Measurements from ENCODE around the gene IMMP2L.

IMMP2L gene

GRCh38 chr7:111049971-111050680 lies 512.2 kb downstream of the IMMP2L start:
- TF ChIP-seq CTCF (IDR thresholded peaks at IDR 0.05; ENCODE audit: insufficient read depth, low read depth, low read length, missing control alignments), result no peak
- no peak overlapping the region for H3K4me3 ChIP-seq (ENCODE audit: low read depth, low read length)
- DNase-seq (ENCODE audit: low read depth), result no peak

- no peak for TF ChIP-seq CTCF (IDR thresholded peaks at IDR 0.05; ENCODE audit: insufficient read depth, low read depth, low read length, missing control alignments)
- H3K4me3 ChIP-seq (ENCODE audit: low read depth, low read length), result no peak overlapping the region
- DNase-seq (ENCODE audit: low read depth), result no peak
These were observed 514.7 kb downstream of the IMMP2L start for GRCh38 chr7:111047595-111047994.

GRCh38 chr7:111045449-111045848 lies 516.8 kb downstream of the IMMP2L start:
- H3K4me3 ChIP-seq (ENCODE audit: low read depth, low read length), result no peak overlapping the region
- no peak for TF ChIP-seq CTCF (IDR thresholded peaks at IDR 0.05; ENCODE audit: insufficient read depth, low read depth, low read length, missing control alignments)
- no peak for DNase-seq (ENCODE audit: low read depth)

GRCh38 chr7:111043561-111043960 lies 518.7 kb downstream of the IMMP2L start:
- TF ChIP-seq CTCF (IDR thresholded peaks at IDR 0.05; ENCODE audit: insufficient read depth, low read depth, low read length, missing control alignments), result no peak
- H3K4me3 ChIP-seq (ENCODE audit: low read depth, low read length), result no peak overlapping the region
- DNase-seq (ENCODE audit: low read depth), result no peak

- no peak overlapping the region for H3K4me3 ChIP-seq (ENCODE audit: low read depth, low read length)
- TF ChIP-seq CTCF (IDR thresholded peaks at IDR 0.05; ENCODE audit: insufficient read depth, low read depth, low read length, missing control alignments), result no peak
- no peak for DNase-seq (ENCODE audit: low read depth)
These were observed 519.5 kb downstream of the IMMP2L start for GRCh38 chr7:111042842-111043241.

GRCh38 chr7:111041577-111041976 lies 520.7 kb downstream of the IMMP2L start:
- no peak for DNase-seq (ENCODE audit: low read depth)
- TF ChIP-seq CTCF (IDR thresholded peaks at IDR 0.05; ENCODE audit: insufficient read depth, low read depth, low read length, missing control alignments), result no peak
- H3K4me3 ChIP-seq (ENCODE audit: low read depth, low read length), result no peak overlapping the region

GRCh38 chr7:111038185-111038584 lies 524.1 kb downstream of the IMMP2L start:
- no peak for DNase-seq (ENCODE audit: low read depth)
- no peak overlapping the region for H3K4me3 ChIP-seq (ENCODE audit: low read depth, low read length)
- no peak for TF ChIP-seq CTCF (IDR thresholded peaks at IDR 0.05; ENCODE audit: insufficient read depth, low read depth, low read length, missing control alignments)
